HepG2 (cell line): ENCODE results near the gene NLGN3. TPM values are rescaled to one million over a fixed set of nuclear protein-coding genes. Genes with fewer than 3 reads are reported as not detected.

ENCODE experiments used
- GLI4 ChIP-seq: sonication (generic); formaldehyde crosslinking; IDR thresholded peaks from 2 replicates; pipeline ENCODE4 v1.5.1; 2020; ENCODE audit warnings: missing genetic modification reagents, mild to moderate bottlenecking, moderate library complexity, borderline replicate concordance
- HNRNPLL ChIP-seq: fragments of 200-400 bp; formaldehyde crosslinking; IDR thresholded peaks from 2 replicates; pipeline ENCODE4 v1.6.1; 2017; ENCODE audit warnings: mild to moderate bottlenecking, low read depth, low read length; ENCODE audit not compliant: poor library complexity, severe bottlenecking
- KIAA2018 ChIP-seq: sonication (generic); formaldehyde crosslinking; IDR thresholded peaks from 2 replicates; pipeline ENCODE4 v1.5.0; 2020; ENCODE audit warnings: mild to moderate bottlenecking, missing genetic modification reagents, borderline replicate concordance
- NFE2L2 ChIP-seq: fragments of 150-350 bp; IDR thresholded peaks from 2 replicates; pipeline ENCODE4 v1.6.1; 2014; ENCODE audit warnings: low read length
- NFIB ChIP-seq: sonication (generic); formaldehyde crosslinking; IDR thresholded peaks from 2 replicates; pipeline ENCODE4 v1.9.0; 2021; ENCODE audit warnings: missing genetic modification reagents, mild to moderate bottlenecking, borderline replicate concordance
- NFKB2 ChIP-seq: sonication (generic); formaldehyde crosslinking; IDR thresholded peaks from 2 replicates; pipeline ENCODE4 v1.4.0; 2020; ENCODE audit warnings: missing genetic modification reagents, borderline replicate concordance
- NR3C1 ChIP-seq: sonication (generic); formaldehyde crosslinking; IDR thresholded peaks from 2 replicates; pipeline ENCODE4 v1.4.0; 2020; ENCODE audit warnings: missing genetic modification reagents
- PHF21A ChIP-seq: sonication (generic); formaldehyde crosslinking; IDR thresholded peaks from 2 replicates; pipeline ENCODE4 v1.5.0; 2020; ENCODE audit warnings: mild to moderate bottlenecking, missing genetic modification reagents
- PRDM4 ChIP-seq: sonication (generic); formaldehyde crosslinking; IDR thresholded peaks from 2 replicates; pipeline ENCODE4 v1.9.0; 2021; ENCODE audit warnings: missing genetic modification reagents, borderline replicate concordance
- RARA ChIP-seq: IDR thresholded peaks from 2 replicates; pipeline ENCODE4 v1.6.1; 2016; ENCODE audit warnings: missing genetic modification reagents, missing compliant biosample characterization
- SOX13 ChIP-seq, 3 experiments: fragments of 450-650 bp in 1 of 3; sonication (generic) in 1 of 3; formaldehyde crosslinking in 1 of 3; IDR thresholded peaks in 2 of 3; conservative IDR thresholded peaks in 1 of 3; 2 replicates each; pipeline versions ENCODE4 v1.5.0 to v1.6.1; 2016 to 2020; ENCODE audit warnings: antibody characterized with exemption in 1 of 3, mild to moderate bottlenecking in 1 of 3, missing compliant biosample characterization in 1 of 3, missing genetic modification reagents in 1 of 3, moderate library complexity in 1 of 3
- ZFP37 ChIP-seq: sonication (generic); formaldehyde crosslinking; IDR thresholded peaks from 2 replicates; pipeline ENCODE4 v1.4.0; 2020; ENCODE audit warnings: missing genetic modification reagents, borderline replicate concordance
- ZNF136 ChIP-seq: sonication (generic); formaldehyde crosslinking; IDR thresholded peaks from 2 replicates; pipeline ENCODE4 v1.8.1; 2022; ENCODE audit warnings: low read depth, mild to moderate bottlenecking, moderate library complexity, missing genetic modification reagents
- ZNF138 ChIP-seq: sonication (generic); formaldehyde crosslinking; IDR thresholded peaks from 2 replicates; pipeline ENCODE4 v1.5.0; 2020; ENCODE audit warnings: mild to moderate bottlenecking, low read depth, missing genetic modification reagents
- ZNF550 ChIP-seq: sonication (generic); formaldehyde crosslinking; IDR thresholded peaks from 2 replicates; pipeline ENCODE4 v1.4.0; 2020; ENCODE audit warnings: mild to moderate bottlenecking, missing genetic modification reagents, borderline replicate concordance
- ZNF558 ChIP-seq: sonication (generic); formaldehyde crosslinking; IDR thresholded peaks from 2 replicates; pipeline ENCODE4 v1.9.0; 2022; ENCODE audit warnings: mild to moderate bottlenecking, missing genetic modification reagents, borderline replicate concordance
- polyA plus RNA-seq, 8 experiments: library from polyadenylated mRNA; depleted of rRNA in 3 of 8; stranded (reverse) in 7 of 8; unstranded in 1 of 8; fragments of >200 nt; fragmentation: Illumina TruSeq in 4 of 8; extraction: Trizol in 4 of 8; gene quantifications; 2 replicates each; pipeline versions ENCODE4 v1.2.1 to v1.2.3, GENCODE V29; 2011 to 2016; ENCODE audit warnings: low read depth in 4 of 8, missing spikeins in 1 of 8, mixed read lengths in 1 of 8; ENCODE audit not compliant: insufficient read depth in 1 of 8
- total RNA-seq, 5 experiments: library from RNA; depleted of rRNA; stranded (reverse); fragments of >200 nt; fragmentation: Illumina TruSeq; extraction: Trizol; gene quantifications; 2 replicates each; pipeline ENCODE4 v1.2.3, GENCODE V29; 2016; ENCODE audit warnings: low read depth in 1 of 5
- TF ChIP-seq, protein P1 (sequence below): sonication (generic); formaldehyde crosslinking; IDR thresholded peaks from 2 replicates; pipeline ENCODE4 v1.4.0; 2020; ENCODE audit warnings: missing genetic modification reagents

Gene NLGN3
- total and polyA plus RNA-seq, 2 of the 13 experiments (the other 11 are each of a cell fraction or from before 2014, with no cell fraction given), result 0.04 to 0.16 TPM

DNA sequence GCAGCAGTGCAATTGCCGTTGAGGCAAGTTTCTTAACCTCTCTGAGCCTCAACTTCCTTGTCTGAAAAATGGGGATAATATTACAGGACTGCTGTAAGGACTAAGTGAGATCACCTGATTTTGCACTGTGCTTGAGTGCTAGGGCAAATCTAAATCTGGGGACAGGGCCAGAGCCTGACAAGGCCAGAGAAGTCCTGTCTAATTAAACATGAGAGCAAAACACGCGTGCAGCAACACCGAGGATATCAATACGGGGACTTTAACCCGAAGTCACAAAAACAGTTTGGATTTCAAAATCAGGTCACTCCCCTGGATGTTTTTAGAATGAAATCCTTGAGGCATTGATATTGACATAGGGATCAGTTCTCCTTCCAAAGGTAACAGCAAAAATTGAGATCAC is 72.7 kb downstream of the NLGN3 start (continued):
- no peak for TF ChIP-seq KIAA2018
- no peak for TF ChIP-seq ZNF138 (CRISPR knock-in tag)
- TF ChIP-seq HNRNPLL, result no peak
- TF ChIP-seq ZNF550, result no peak
- no peak for TF ChIP-seq GLI4
- 0 out of 2 replicates have a peak, but pooled peaks have one; percentile 23 for TF ChIP-seq PHF21A
- TF ChIP-seq NFE2L2, result no peak
- no peak for TF ChIP-seq ZFP37
- no peak for TF ChIP-seq NFIB
- TF ChIP-seq, protein P1, sequence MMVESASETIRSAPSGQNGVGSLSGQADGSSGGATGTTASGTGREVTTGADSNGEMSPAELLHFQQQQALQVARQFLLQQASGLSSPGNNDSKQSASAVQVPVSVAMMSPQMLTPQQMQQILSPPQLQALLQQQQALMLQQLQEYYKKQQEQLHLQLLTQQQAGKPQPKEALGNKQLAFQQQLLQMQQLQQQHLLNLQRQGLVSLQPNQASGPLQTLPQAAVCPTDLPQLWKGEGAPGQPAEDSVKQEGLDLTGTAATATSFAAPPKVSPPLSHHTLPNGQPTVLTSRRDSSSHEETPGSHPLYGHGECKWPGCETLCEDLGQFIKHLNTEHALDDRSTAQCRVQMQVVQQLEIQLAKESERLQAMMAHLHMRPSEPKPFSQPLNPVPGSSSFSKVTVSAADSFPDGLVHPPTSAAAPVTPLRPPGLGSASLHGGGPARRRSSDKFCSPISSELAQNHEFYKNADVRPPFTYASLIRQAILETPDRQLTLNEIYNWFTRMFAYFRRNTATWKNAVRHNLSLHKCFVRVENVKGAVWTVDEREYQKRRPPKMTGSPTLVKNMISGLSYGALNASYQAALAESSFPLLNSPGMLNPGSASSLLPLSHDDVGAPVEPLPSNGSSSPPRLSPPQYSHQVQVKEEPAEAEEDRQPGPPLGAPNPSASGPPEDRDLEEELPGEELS (CRISPR knock-in tag), result peak; percentile 35; the same call in 1 of the 2 replicates
- TF ChIP-seq ZNF136 (CRISPR knock-in tag), result no peak
- no peak for TF ChIP-seq ZNF558 (CRISPR knock-in tag)
- 0 out of 2 replicates have a peak, but pooled peaks have one; percentile 11 for TF ChIP-seq RARA
- no peak for TF ChIP-seq NR3C1
- no peak for TF ChIP-seq SOX13 (IDR thresholded peaks at IDR 0.05)
- TF ChIP-seq SOX13 (CRISPR knock-in tag; conservative IDR thresholded peaks at IDR 0.05 in 1 of 2, IDR thresholded peaks at IDR 0.05 in 1 of 2), result peak in 1 of 2 experiments; percentile 36; a peak in 1 of 4 replicates
- no peak for TF ChIP-seq NFKB2 (CRISPR knock-in tag)
- TF ChIP-seq PRDM4 (CRISPR knock-in tag), result no peak
